WERI-Rb-1 (cell line): ENCODE results near the gene SAMD4A.

Experiments used
- DNase-seq: peaks from one replicate; pipeline ENCODE4 v3.0.0-alpha.2; 2020
- H3K27ac ChIP-seq: fragments of 250-450 bp; sonication (Bioruptor Pico); 2 replicates; pipeline ENCODE4 v1.5.1; 2020; ENCODE audit warnings: mild to moderate bottlenecking, moderate library complexity
- H3K27me3 ChIP-seq: fragments of 250-450 bp; sonication (Bioruptor Pico); 2 replicates; pipeline ENCODE4 v1.5.1; 2021; ENCODE audit warnings: mild to moderate bottlenecking, low read depth, moderate library complexity; ENCODE audit not compliant: insufficient read depth, severe bottlenecking
- H3K36me3 ChIP-seq: fragments of 250-450 bp; sonication (Bioruptor Pico); 2 replicates; pipeline ENCODE4 v1.5.1; 2020; ENCODE audit warnings: mild to moderate bottlenecking, moderate library complexity
- H3K4me3 ChIP-seq: 2 replicates; pipeline ENCODE4 v1.5.1; 2011; ENCODE audit warnings: low read depth, mild to moderate bottlenecking, control low read depth, low read length
- H3K9me3 ChIP-seq: fragments of 250-450 bp; sonication (Bioruptor Pico); 2 replicates; pipeline ENCODE4 v1.5.1; 2021; ENCODE audit warnings: mild to moderate bottlenecking, moderate library complexity; ENCODE audit not compliant: severe bottlenecking
- CTCF ChIP-seq: IDR thresholded peaks from 2 replicates; pipeline ENCODE4 v1.5.1; 2011; ENCODE audit warnings: low read depth, mild to moderate bottlenecking, control low read depth, inconsistent platforms, low read length

SAMD4A gene

DNA sequence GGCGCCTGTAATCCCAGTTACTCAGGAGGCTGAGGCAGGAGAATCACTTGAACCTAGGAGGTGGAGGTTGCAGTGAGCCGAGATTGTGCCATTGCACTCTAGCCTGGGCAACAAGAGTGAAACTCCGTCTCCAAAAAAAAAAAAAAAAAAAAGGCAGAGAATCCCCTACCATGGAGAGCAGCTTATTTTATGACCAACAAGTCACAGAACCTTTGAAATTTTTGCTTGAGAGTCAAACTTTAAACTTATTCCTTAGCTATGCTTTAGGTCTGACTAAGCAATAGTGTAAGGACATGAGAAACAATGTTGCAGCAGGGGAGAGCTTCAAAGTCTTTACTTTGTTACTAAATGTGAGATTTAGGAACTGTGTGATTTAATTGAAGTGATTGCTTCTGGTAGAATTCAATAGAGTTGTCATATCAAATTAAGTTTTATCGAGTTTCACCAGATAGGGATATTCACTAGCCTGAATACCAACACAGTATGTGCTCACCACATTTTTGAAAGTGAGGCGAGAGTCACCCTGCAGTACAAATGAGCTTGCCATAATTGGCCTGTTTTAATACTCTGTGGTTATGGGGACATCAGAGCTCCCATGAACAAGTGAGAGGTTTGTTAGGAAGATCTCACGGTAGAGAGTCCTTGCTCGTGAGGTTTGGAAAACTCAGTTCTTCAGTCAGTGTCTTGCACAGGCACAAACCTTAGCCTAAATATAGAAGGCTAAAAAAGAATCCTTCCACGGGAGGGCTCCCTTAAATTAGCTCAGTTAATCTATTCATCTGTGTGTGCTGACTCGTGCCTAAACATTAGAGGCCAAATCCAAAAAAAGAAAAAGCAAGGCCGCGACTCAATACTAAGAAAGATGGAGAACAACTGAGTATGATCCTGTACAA, 108.6 kb downstream of the SAMD4A start:
- no peaks in the 10 kb centered on the region for H3K27me3 ChIP-seq
- H3K9me3 ChIP-seq: no peaks in the 10 kb centered on the region
- TF ChIP-seq CTCF: no peak
- no peak for DNase-seq
- H3K4me3 ChIP-seq: no peak overlapping the region
- H3K27ac ChIP-seq: no peak overlapping the region
- peaks cover 7% of the 10 kb centered on the region for H3K36me3 ChIP-seq

DNA sequence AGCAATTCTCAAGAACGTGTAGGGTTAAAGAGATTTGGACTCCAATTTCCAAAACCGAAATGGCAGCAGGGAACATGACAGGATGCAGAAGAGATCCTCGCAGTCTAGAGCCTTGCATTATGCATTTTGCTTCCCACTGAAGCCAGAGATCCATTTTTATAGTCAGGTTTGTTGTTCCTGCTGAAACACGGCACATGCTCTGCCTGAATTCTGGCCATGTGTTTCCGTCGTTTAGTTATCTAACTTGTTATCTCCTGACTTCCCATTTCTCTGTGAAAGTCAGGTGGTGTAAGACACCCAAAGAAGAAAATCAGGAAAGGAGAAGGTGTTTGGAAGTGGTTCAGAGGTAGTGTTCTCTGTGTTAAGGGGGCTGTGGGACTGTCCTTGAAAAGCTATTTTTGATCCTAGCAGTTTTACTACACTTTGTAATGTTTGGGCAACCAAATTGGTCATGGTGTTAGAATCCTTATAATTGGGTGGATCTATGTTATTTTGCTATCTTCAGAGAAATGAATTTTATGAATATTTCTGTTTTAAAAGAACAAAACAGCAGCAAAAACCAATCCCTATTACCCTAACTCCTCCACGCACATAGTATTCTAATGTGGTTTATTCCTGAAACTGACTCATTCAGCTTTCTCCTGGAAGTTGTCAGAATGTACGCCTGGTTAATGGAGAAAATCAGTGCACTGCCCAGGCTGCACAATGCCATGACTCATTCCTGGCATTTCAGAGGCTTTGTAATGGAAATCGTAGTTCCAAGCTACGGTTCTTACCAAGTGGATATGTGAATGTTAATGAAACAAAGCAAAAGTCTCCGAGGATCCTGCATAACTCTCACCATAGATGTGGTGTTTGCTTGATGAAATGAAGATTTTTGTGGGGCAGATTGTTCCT, 110.1 kb downstream of the SAMD4A start:
- Histone ChIP-seq H3K4me3 (no peak overlapping the region), H3K27me3 (no peaks in the 10 kb centered on the region), H3K9me3 (no peaks in the 10 kb centered on the region), H3K36me3 (peaks cover 5% of the 10 kb centered on the region), H3K27ac (no peak overlapping the region)
- no peak for TF ChIP-seq CTCF
- no peak for DNase-seq

GRCh38 chr14:54680651-54681050, 113.7 kb downstream of the SAMD4A start:
- no peak for DNase-seq
- H3K27me3 ChIP-seq: no peaks in the 10 kb centered on the region
- no peak overlapping the region for H3K27ac ChIP-seq
- peaks cover 5% of the 10 kb centered on the region for H3K36me3 ChIP-seq
- no peak for TF ChIP-seq CTCF
- H3K9me3 ChIP-seq: no peaks in the 10 kb centered on the region
- no peak overlapping the region for H3K4me3 ChIP-seq

DNA sequence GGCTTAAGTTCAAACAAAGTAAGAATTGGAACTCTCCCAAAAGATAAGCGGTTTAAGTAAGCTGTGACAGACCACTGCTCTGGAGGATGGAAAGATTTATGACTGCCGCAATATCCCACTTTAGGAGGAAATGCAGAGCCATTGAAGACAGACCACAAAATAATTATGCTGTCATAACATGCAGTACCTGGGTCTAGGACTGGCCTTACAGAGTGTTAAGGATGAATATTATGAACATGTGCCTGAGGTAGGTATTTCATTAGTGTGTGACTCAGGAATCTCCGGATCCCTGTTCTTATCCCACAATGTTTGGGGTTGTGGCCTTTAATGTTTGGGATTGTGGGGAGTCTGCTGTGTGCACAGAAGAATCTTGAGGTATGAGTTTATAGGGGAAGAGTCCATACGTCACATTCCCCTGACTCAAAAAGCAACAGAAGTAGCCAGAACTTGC, 114.9 kb downstream of the SAMD4A start:
- Histone ChIP-seq H3K4me3 (no peak overlapping the region), H3K27me3 (no peaks in the 10 kb centered on the region), H3K9me3 (no peaks in the 10 kb centered on the region), H3K27ac (no peak overlapping the region), H3K36me3 (peaks cover 5% of the 10 kb centered on the region)
- TF ChIP-seq CTCF: no peak
- no peak for DNase-seq

DNA sequence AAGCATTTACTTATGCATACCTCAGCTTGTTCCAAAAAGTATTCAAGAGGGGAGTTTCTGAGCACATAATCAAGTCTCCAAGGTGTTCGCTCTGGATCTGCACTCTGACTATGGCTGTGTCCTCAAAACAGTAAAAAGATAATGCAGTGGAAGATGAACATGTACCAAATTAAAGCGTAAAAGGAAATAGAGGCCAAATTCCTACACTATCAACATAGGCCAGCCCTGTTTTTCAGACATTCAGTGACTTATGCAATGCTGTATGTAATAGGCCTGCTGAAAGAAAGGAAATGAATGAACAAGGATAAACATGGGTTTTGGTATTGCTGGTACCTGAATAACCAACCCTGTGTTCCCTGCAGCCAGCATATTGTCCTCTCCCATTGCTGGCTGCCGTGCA, 115.7 kb downstream of the SAMD4A start:
- no peak for DNase-seq
- no peak for TF ChIP-seq CTCF
- H3K27ac ChIP-seq: no peak overlapping the region
- H3K36me3 ChIP-seq: peaks cover 5% of the 10 kb centered on the region
- H3K4me3 ChIP-seq: no peak overlapping the region
- H3K9me3 ChIP-seq: no peaks in the 10 kb centered on the region
- H3K27me3 ChIP-seq: no peaks in the 10 kb centered on the region
